Lower leg skin (tissue), 4 donors: ENCODE data around the gene CDR2. TPM values are rescaled to one million over a fixed set of nuclear protein-coding genes. Genes with fewer than 3 reads are reported as not detected.
"Not testable (repeated sequence)": the region's sequence is repeated elsewhere in the genome, so short reads cannot be mapped to it uniquely, and the experiment has no call there.

Experiments
- DNase-seq, 2 donors: peaks; one replicate each; pipeline ENCODE4 v3.0.0-alpha.2; 2019; ENCODE audit warnings: low spot score in 2 of 2
- H3K4me3 ChIP-seq: fragments of 200-600 bp; sonication (generic); 2 replicates; pipeline ENCODE4 v1.5.1; 2017; ENCODE audit warnings: mild to moderate bottlenecking, low read depth; ENCODE audit not compliant: poor library complexity, severe bottlenecking
- POLR2A ChIP-seq, 2 donors: fragments of 450-650 bp; IDR thresholded peaks; one replicate each; pipeline ENCODE4 v1.6.1; 2016 to 2017; ENCODE audit warnings: antibody characterized with exemption in 2 of 2, mild to moderate bottlenecking in 1 of 2, moderate library complexity in 1 of 2
- WGBS, 2 donors: methylation state at CpG; one replicate each; pipeline ENCODE4 v1.1.5; 2018; 5-methylcytosine and 5-hydroxymethylcytosine counted together
- intact Hi-C: fragments of 100-400 bp; cut with DNase I; formaldehyde crosslinking; loops from one replicate; pipeline ENCODE4 v1.15.0; 2023; ENCODE audit warnings: low total_unique reads
- total RNA-seq, 4 donors: library from RNA; depleted of rRNA; stranded (reverse); fragments of >200 nt; gene quantifications; one replicate each; pipeline ENCODE4 v1.1.0, GENCODE V29; 2016
- TF ChIP-seq, protein P1 (sequence below), 3 donors: fragments of 450-650 bp; IDR thresholded peaks; one replicate each; pipeline ENCODE4 v1.5.1; 2016; ENCODE audit warnings: antibody characterized with exemption in 3 of 3, mild to moderate bottlenecking in 3 of 3, moderate library complexity in 2 of 3

The CDR2 gene
- total RNA-seq, 4 donors from 2014 or later, result 8.5 to 30.3 (median 16.2) TPM

DNA sequence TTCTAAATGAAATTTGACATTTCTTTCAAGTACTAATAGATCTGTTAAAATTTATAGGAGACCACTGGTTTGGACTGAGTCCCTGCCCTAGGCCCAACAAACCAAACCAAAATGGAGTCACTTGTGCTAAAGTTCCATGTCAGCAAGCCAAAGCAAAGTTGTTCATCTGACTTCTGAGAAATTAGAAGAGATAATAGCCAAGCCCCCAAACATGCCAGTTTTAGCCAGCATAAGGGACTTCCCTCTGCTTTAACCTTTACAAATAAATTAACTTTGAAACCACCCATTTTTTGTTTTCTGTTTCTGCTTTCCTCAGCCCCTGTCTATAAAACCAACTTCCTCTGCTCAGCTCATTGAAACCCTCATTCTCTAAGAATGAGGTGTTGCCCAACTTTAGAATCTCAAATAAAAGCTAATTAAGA, 18.9 kb downstream of the CDR2 start:
- H3K4me3 ChIP-seq, result no peak overlapping the region
- intact Hi-C loops, result no loop called here
- no peak for DNase-seq
- TF ChIP-seq, protein P1, sequence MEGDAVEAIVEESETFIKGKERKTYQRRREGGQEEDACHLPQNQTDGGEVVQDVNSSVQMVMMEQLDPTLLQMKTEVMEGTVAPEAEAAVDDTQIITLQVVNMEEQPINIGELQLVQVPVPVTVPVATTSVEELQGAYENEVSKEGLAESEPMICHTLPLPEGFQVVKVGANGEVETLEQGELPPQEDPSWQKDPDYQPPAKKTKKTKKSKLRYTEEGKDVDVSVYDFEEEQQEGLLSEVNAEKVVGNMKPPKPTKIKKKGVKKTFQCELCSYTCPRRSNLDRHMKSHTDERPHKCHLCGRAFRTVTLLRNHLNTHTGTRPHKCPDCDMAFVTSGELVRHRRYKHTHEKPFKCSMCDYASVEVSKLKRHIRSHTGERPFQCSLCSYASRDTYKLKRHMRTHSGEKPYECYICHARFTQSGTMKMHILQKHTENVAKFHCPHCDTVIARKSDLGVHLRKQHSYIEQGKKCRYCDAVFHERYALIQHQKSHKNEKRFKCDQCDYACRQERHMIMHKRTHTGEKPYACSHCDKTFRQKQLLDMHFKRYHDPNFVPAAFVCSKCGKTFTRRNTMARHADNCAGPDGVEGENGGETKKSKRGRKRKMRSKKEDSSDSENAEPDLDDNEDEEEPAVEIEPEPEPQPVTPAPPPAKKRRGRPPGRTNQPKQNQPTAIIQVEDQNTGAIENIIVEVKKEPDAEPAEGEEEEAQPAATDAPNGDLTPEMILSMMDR (IDR thresholded peaks at IDR 0.05), result no peak
- TF ChIP-seq POLR2A (IDR thresholded peaks at IDR 0.05), result no peak

DNA sequence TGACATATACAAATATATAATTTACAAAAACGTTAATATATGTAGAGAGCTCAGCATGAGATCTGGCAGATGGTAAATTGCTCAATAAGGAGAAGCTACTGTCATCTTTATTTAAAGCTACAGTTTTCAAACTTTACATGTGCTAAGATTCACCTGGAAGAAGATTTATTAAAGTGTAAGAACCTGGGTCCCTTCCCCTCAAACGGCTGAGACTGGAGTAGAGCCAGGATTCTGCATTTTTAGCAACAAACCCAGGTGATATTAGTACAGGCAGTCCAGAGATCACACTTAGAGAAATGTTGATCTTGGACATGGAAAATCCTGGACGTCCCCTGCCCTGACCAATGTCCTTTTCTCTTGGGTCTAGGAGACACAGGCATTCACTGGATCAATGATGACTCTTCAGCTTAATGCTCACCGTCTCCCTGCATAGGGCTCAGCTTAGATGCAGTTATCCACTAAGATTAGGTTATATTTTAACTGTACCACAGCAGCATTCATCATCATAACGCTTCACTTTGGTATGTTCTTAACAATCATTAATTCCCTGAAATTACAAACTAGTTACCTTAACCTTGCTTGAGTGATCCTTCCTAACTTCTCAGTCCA, 20.4 kb downstream of the CDR2 start:
- intact Hi-C loops, result no loop called here
- DNase-seq, result no peak
- WGBS, 2 donors, result 64 to 69% methylated on average over 5 of the region's 5 CpGs
- TF ChIP-seq, protein P1 (IDR thresholded peaks at IDR 0.05), result no peak
- TF ChIP-seq POLR2A (IDR thresholded peaks at IDR 0.05), result no peak
- H3K4me3 ChIP-seq, result no peak overlapping the region

DNA sequence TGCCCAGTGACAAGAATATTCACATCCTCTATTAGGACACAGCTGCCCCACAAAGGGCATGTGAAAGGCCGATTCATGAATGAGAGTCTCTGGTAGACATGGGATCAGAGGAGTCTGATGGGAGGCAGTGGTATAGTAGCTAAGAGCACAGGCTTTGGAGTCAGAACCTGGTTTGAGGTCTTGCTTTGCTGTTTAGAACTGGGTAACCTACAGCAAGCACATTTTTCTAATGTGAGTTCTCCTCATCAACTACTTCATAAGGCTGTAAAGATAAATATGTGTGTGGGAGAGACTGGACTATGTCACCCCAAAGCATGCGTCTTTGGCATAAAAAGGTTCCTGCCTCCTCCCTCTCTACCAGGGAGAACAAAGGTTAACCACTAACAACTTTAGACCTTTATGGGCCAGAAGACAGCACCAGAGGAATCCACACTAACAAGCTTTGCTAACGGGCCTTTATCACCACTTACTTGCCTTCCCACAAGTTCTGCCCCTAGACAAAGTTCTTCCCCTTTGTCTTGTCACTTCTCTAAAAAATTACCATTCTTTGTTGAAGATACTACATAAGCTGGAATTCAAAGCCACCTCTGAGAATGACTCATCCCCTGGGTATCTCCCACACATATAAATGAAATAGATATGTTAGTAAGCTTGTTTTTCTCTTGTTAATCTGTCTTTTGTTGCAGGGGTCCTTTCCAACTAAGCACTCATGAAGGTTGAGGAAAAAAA, 21.1 kb downstream of the CDR2 start:
- WGBS, 2 donors, result 59 to 63% methylated on average over 3 of the region's 3 CpGs
- intact Hi-C loops, result no loop called here
- no peak for DNase-seq
- no peak for TF ChIP-seq POLR2A (IDR thresholded peaks at IDR 0.05)
- TF ChIP-seq, protein P1 (IDR thresholded peaks at IDR 0.05), result no peak
- no peak overlapping the region for H3K4me3 ChIP-seq

DNA sequence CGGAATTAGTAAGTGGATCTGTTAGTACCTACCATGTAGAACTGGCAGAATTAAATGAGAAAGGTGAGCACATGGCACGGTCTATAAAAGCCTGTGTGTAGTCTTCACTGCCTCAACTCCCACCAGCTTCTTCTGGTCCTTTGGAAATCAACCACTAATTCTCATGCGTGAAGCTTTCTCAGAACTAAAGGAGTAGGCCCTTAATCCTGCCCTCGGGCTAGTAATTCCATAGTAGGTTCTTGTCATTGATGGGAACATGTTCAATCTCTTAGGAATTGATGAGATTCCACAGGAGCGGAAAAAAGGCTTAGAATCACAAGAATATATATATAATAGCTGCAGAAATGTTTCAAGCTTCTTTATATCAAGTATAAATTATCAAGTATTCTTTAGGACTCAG, 21.7 kb downstream of the CDR2 start:
- TF ChIP-seq, protein P1 (IDR thresholded peaks at IDR 0.05), result no peak
- TF ChIP-seq POLR2A (IDR thresholded peaks at IDR 0.05), result no peak
- WGBS, 2 donors, result 86 to 88% methylated on average over 5 of the region's 5 CpGs

DNA sequence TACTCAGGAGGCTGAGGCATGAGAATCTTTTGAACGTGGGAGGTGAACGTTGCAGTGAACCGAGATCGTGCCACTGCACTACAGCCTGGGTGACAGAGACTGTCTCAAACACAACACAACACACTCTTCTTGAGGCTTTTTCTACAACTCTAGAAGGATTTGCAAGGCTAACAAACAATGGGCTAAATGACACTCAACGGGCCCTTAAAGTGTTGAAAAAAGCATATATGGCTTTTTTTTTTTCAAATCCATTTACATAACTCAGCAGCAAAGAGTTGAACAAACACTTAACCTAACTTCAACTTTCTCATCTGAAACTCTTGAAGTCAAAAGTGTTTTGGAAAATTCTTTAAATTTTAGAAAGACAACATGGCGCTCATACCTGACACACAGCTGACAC, 22.3 kb downstream of the CDR2 start:
- 96 to 97% methylated on average over 6 of the region's 6 CpGs for WGBS, 2 donors
- intact Hi-C loops, result no loop called here
- no peak for DNase-seq
- TF ChIP-seq POLR2A (IDR thresholded peaks at IDR 0.05), result no peak
- TF ChIP-seq, protein P1 (IDR thresholded peaks at IDR 0.05), result no peak
- no peak overlapping the region for H3K4me3 ChIP-seq

More for the DNA sequence above, 21.7 kb downstream of the CDR2 start:
- H3K4me3 ChIP-seq, result no peak overlapping the region
- intact Hi-C loops, result no loop called here
- DNase-seq, result no peak

DNA sequence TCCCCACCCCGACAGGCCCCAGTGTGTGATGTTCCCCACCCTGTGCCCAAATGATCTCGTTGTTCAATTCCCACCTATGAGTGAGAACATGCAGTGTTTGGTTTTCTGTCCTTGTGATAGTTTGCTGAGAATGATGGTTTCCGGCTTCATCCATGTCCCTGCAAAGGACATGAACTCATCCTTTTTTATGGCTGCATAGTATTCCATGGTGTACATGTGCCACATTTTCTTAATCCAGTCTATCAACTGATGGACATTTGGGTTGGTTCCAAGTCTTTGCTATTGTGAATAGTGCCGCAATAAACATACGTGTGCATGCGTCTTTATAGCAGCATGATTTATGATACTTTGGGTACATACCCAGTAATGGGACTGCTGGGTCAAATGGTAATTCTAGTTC, 23.4 kb downstream of the CDR2 start:
- 97% methylated on average over 6 of the region's 6 CpGs for WGBS, 2 donors
- intact Hi-C loops, H3K4me3 ChIP-seq, DNase-seq: not testable (repeated sequence)
